ENCODE results near the gene UBE2D3.
A peak's percentile ranks its signal among the peaks of the same experiment; 100 is the strongest.

The UBE2D3 gene

GRCh38 chr4:102787944-102788343 lies 39.4 kb downstream of the UBE2D3 start:
- no peak for DNase-seq

GRCh38 chr4:102787096-102787881 lies 40.1 kb downstream of the UBE2D3 start:
- no peak for DNase-seq

- no peak for DNase-seq
Measured at GRCh38 chr4:102786279-102786678, 41.1 kb downstream of the UBE2D3 start.

GRCh38 chr4:102783006-102783405 lies 44.3 kb downstream of the UBE2D3 start:
- DNase-seq = no peak

DNA sequence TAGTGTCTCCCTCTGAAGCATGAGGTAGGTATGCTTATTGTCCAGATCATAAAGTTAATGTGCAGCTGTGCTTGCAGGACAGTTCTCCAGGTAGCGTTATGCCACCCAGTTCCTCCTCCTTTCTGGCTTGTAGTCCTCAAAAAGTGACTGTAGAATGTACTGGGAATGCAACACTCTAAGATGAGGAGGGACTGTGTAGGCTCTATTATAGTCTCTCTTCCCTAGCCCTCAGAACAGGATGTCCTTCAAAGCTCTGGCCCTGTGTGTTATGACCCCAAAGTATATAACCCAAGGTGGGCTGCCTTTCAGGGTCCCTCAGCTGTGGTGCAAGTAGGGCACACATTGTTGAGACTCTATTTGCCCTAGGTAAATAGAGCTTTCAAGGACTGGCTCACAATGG lies 45.8 kb downstream of the UBE2D3 start:
- DNase-seq = no peak

DNA sequence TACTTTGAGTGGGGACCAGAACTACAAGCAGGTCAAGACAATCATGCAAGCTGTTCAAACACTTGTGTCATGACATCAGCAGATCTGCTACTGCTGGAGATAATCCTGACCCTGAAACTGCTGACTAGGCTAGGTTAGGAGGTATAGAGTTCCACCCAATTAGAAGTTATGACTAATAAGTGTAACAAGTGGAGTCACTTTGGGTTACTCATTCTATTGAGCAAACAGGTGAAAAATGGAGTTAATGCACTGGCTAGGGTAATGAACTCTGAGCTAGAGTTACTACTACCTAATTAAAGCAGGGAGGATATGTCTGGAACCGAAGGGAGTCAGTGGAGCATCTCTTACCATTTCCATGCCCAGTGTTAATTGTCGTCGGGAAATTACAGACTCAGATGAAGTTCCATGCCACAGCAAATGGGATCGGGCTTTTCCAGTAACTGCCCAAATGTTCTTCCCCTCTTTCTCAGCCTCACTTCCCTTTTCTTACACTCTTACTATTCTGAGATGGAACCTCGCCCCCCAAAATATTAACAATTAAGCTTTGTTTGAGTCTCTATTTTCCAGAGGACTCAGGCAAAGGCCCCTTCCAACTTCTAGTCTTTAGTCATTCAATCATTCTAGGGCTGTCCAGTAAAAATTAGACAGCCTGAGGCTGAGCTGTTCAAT lies 46.7 kb downstream of the UBE2D3 start:
- no peak for DNase-seq

GRCh38 chr4:102779204-102779603 lies 48.1 kb downstream of the UBE2D3 start:
- no peak for DNase-seq

DNA sequence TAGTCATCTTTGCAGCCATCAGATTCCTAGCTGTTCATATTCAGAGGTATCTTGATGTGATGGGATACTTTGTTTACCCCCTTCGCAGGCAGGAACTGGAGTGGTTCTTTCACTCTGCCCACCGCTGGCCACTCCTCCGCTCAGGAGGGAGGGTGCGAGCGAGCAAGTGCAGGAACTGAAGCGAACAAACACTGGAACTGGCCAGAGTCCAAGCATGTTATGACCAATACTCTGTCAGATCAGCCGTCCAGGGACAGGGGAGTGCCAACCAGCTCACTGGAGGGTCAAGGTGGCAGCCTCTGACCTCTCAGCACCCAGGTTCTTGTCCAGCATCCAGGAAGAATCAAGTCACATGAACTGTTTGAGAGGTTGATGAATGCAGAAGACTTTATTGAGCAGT lies 48.6 kb downstream of the UBE2D3 start:
- no peak for DNase-seq

GRCh38 chr4:102775805-102776204 lies 51.5 kb downstream of the UBE2D3 start:
- DNase-seq = no peak

GRCh38 chr4:102774254-102774653 lies 53.1 kb downstream of the UBE2D3 start:
- DNase-seq = no peak

GRCh38 chr4:102772738-102773340 lies 54.5 kb downstream of the UBE2D3 start:
- no peak for DNase-seq

DNA sequence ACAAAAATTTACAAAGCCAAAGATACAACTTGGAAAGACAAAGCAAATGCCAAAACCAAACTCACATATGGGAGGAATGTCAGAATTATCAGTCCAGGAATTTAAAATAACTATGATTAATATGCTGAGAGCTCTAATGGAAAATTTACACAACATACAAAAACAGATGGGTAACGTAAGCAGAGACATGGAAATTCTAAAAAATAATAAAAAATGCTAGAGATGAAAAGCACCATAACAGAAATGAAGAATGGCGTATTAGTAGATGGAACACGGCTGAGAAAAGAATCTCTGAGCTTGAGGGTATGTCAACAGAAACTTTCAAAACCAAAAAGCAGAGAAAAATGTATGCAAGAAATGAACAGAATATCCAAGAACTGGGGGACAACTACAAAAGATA lies 62.5 kb downstream of the UBE2D3 start:
- DNase-seq = no peak

DNA sequence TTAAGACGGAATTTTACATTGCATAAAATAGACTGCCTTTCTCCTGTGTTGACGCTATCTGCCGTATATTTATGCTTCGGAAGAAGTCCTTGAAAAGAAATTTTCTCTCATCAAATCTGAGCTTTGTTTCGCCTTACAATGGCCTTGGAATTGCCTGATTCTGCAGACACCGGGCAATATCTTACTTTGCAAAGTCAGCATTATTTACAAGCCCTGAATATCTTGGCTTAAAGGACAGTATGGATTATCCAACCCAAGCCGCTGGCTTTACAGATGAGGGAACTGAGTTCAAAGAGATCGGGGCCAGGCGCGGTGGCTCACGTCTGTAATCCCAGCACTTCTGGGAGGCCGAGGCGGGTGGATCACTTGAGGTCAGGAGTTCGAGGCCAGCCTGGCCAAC lies 65.4 kb downstream of the UBE2D3 start:
- DNase-seq = no peak

DNA sequence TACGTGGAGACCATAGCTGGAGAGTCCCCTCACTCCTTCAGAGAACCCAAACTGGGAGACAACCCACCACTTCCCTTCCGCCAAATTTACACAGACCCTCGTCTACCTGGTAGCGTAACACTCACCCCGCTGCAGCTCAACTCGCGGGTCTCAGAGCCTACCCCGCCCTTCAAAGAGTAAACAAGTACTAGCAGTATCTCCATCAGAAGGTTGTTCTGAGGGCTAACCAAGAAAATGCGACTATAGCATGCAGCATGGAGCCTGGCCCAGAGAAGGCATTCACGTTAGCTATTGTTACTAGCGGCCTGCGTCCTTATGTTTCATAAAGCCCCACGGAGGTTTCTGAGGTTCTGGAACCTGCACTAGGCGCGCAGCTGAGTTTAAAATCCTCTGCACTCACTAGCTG lies 66.1 kb downstream of the UBE2D3 start:
- DNase-seq = no peak

DNA sequence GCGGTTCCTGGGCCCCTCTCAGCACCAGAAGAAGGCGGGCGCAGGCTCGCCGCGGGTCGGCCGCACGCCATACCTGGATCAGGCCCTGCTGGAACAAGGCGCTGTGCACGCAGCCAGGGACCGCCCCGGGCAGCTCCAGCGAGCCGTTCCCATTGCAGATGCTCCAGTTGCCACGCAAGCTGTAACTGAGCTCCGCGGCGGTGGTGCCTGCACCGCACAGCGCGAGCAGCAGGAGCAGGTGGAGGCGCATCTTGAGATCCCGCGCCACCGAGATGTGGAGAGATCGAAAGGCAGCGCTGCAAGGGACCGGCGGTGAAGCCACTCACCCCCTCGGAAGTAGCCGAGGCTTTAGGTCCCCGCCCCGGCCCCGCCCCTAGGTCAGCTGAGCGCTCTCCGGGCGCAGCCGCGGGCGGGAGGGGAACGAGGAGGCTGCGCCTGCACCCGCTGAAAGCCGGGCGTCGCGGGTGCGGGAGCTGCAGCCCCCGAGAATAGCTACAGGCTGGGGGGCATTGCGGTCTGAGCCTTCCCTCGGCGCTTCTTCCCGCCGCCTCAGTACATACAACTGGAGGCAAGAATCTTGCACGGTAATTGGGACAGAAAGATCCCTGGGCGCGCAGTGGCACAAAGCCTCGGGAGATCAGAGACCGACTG lies 66.6 kb downstream of the UBE2D3 start, which contains the start of gene MANBA:
Gene MANBA (minus strand): TSS at position 324 of the 651 bp plus-strand sequence. CDS start 74 bp downstream, at position 250.
- peak; percentile 75 for DNase-seq

DNA sequence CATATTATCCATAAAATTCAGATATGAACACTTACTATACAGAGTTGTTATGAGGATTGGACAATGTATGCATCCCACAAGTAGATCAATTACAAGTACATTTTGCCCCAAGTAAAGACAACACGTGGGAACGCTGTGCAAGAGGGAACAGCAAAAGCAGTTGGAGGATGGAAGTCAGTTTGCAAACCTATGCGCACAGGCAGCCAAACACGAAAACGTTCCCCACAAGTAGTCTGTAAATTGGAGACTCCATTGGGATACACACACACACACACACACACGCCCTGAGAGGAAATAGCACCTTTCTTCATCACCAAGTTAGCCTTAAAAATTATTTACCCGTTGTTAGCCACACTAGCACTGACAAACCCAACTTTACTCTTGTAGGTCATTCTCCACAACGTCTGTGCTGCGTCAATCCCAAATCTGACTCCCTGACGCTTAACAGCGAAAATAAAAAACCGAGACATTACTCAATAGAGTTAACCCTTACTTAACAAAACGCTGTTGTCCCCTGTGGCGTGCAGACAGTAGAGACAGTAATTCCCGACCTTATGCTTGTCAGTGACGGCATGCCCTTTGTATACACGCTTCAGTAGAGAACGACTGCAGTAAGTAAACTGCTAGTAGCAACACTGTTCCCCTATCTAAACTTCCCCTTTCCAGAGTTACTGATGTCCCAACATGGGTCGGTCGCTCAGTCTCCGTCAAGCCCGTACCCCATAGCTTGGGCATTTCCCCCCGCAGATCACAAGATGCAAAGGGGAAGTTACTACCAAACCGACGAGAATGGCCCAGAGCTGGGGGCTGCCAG lies 67.3 kb downstream of the UBE2D3 start:
- peak; percentile 71 for DNase-seq

- DNase-seq = no peak
Measured at GRCh38 chr4:102758241-102759160, 68.8 kb downstream of the UBE2D3 start.

DNA sequence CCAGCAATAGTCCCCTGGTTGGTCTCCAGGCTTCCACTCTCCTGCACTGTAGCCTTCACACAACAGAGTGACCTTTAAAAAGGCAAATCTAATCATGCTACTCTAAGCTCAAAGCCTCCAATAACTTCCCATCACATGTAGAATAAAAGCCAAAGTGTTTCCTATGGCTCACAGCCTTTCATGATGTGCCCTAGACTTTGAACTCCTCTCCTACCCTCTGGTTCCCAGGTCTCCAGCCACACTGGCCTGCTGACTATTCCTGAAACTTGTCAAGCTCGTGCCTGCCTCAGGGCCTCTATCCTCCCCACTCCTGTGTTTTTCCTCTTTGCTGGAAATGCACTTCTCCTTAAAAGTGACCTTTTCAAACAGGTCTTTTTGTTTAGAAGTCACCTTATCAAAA lies 69.7 kb downstream of the UBE2D3 start:
- DNase-seq = no peak

- no peak for DNase-seq
Measured at GRCh38 chr4:102754044-102754443, 73.3 kb downstream of the UBE2D3 start.

GRCh38 chr4:102751941-102752340 lies 75.4 kb downstream of the UBE2D3 start:
- no peak for DNase-seq

Measured in GDM1 (cell line).